GM18519 (cell line): ENCODE measurements around the gene DCUN1D4.

Experiments
- ATAC-seq: cut with Tn5 transposase; IDR thresholded peaks from one replicate; pipeline ENCODE4 v1.9.1; 2021; ENCODE audit warnings: mild to moderate bottlenecking, moderate library complexity; ENCODE audit not compliant: unreplicated experiment, low FRiP score

The DCUN1D4 gene

GRCh38 chr4:51853027-51853682 is 10.2 kb downstream of the DCUN1D4 start:
- ATAC-seq = no peak

- no peak for ATAC-seq
These were observed 12.3 kb downstream of the DCUN1D4 start for GRCh38 chr4:51855270-51855669.

- no peak for ATAC-seq
These were observed 12.8 kb downstream of the DCUN1D4 start for GRCh38 chr4:51855751-51856150.

- no peak for ATAC-seq
These were observed 15.8 kb downstream of the DCUN1D4 start for GRCh38 chr4:51858605-51859202.

- no peak for ATAC-seq
These were observed 16.6 kb downstream of the DCUN1D4 start for GRCh38 chr4:51859476-51860031.

GRCh38 chr4:51862199-51862598 is 19.2 kb downstream of the DCUN1D4 start:
- ATAC-seq = no peak

GRCh38 chr4:51862781-51863180 is 19.8 kb downstream of the DCUN1D4 start:
- no peak for ATAC-seq

- no peak for ATAC-seq
These were observed 22.8 kb downstream of the DCUN1D4 start for GRCh38 chr4:51865717-51866116.

GRCh38 chr4:51866835-51867234 is 23.9 kb downstream of the DCUN1D4 start:
- ATAC-seq = no peak

- ATAC-seq = no peak
These were observed 24.9 kb downstream of the DCUN1D4 start for GRCh38 chr4:51867689-51868448.

- ATAC-seq = no peak
These were observed 25.5 kb downstream of the DCUN1D4 start for GRCh38 chr4:51868449-51868847.

- no peak for ATAC-seq
These were observed 27.7 kb downstream of the DCUN1D4 start for GRCh38 chr4:51870441-51871188.

- no peak for ATAC-seq
These were observed 29.5 kb downstream of the DCUN1D4 start for GRCh38 chr4:51872283-51872997.

GRCh38 chr4:51874551-51874950 is 31.6 kb downstream of the DCUN1D4 start:
- no peak for ATAC-seq

- ATAC-seq = no peak
These were observed 35.5 kb downstream of the DCUN1D4 start for GRCh38 chr4:51878431-51878830.

GRCh38 chr4:51880016-51880915 is 37.3 kb downstream of the DCUN1D4 start:
- ATAC-seq = no peak

- no peak for ATAC-seq
These were observed 41.1 kb downstream of the DCUN1D4 start for GRCh38 chr4:51884055-51884454.

- no peak for ATAC-seq
These were observed 41.7 kb downstream of the DCUN1D4 start for GRCh38 chr4:51884606-51885005.

- ATAC-seq = peak; percentile 68
These were observed 42.4 kb downstream of the DCUN1D4 start for GRCh38 chr4:51885363-51885762.
